HEK293 (cell line): ENCODE data around the gene ZNF783.

Source experiments
- BCL11A ChIP-seq: fragments of 450-650 bp; formaldehyde crosslinking; IDR thresholded peaks from 2 replicates; pipeline ENCODE4 v1.5.1; 2016; ENCODE audit warnings: low read depth, missing biosample characterization, missing genetic modification characterization
- HOXC10 ChIP-seq: sonication (generic); formaldehyde crosslinking; IDR thresholded peaks from 2 replicates; pipeline ENCODE4 v1.8.1; 2023; ENCODE audit warnings: mild to moderate bottlenecking, missing genetic modification reagents
- KLF17 ChIP-seq: fragments of 450-650 bp; formaldehyde crosslinking; IDR thresholded peaks from 2 replicates; pipeline ENCODE4 v1.5.1; 2016; ENCODE audit warnings: missing biosample characterization, missing genetic modification characterization
- MEIS1 ChIP-seq: sonication (generic); formaldehyde crosslinking; IDR thresholded peaks from 2 replicates; pipeline ENCODE4 v1.8.1; 2022; ENCODE audit warnings: missing genetic modification reagents, mild to moderate bottlenecking, borderline replicate concordance
- PBX3 ChIP-seq: sonication (generic); formaldehyde crosslinking; IDR thresholded peaks from 2 replicates; pipeline ENCODE4 v1.8.1; 2022; ENCODE audit warnings: mild to moderate bottlenecking, moderate library complexity, missing genetic modification reagents
- RBAK ChIP-seq: fragments of 450-650 bp; formaldehyde crosslinking; IDR thresholded peaks from 2 replicates; pipeline ENCODE4 v1.5.1; 2016; ENCODE audit warnings: missing biosample characterization, missing genetic modification characterization
- REST ChIP-seq: fragments of 450-650 bp; formaldehyde crosslinking; IDR thresholded peaks from 2 replicates; pipeline ENCODE4 v1.5.1; 2016; ENCODE audit warnings: missing biosample characterization, missing genetic modification characterization
- SP2 ChIP-seq: fragments of 450-650 bp; formaldehyde crosslinking; IDR thresholded peaks from 2 replicates; pipeline ENCODE4 v1.5.1; 2016; ENCODE audit warnings: missing biosample characterization, missing genetic modification characterization
- YY1 ChIP-seq: fragments of 450-650 bp; formaldehyde crosslinking; IDR thresholded peaks from 2 replicates; pipeline ENCODE4 v1.5.1; 2018; ENCODE audit warnings: missing biosample characterization, missing genetic modification characterization
- ZBTB21 ChIP-seq: fragments of 450-650 bp; formaldehyde crosslinking; IDR thresholded peaks from 2 replicates; pipeline ENCODE4 v1.5.1; 2017; ENCODE audit warnings: missing biosample characterization, missing genetic modification characterization
- ZBTB48 ChIP-seq: fragments of 450-650 bp; formaldehyde crosslinking; IDR thresholded peaks from 2 replicates; pipeline ENCODE4 v1.5.1; 2016; ENCODE audit warnings: missing biosample characterization, missing genetic modification characterization
- ZIC2 ChIP-seq: fragments of 450-650 bp; formaldehyde crosslinking; IDR thresholded peaks from 2 replicates; pipeline ENCODE4 v1.5.1; 2016; ENCODE audit warnings: missing biosample characterization, missing genetic modification characterization
- ZNF146 ChIP-seq: fragments of 450-650 bp; formaldehyde crosslinking; IDR thresholded peaks from 2 replicates; pipeline ENCODE4 v1.5.1; 2016; ENCODE audit warnings: missing biosample characterization, missing genetic modification characterization
- ZNF148 ChIP-seq: fragments of 450-650 bp; formaldehyde crosslinking; IDR thresholded peaks from 2 replicates; pipeline ENCODE4 v1.5.0; 2017; ENCODE audit warnings: missing biosample characterization, missing genetic modification characterization, borderline replicate concordance
- ZNF18 ChIP-seq: fragments of 450-650 bp; formaldehyde crosslinking; IDR thresholded peaks from 2 replicates; pipeline ENCODE4 v1.5.1; 2016; ENCODE audit warnings: missing biosample characterization, missing genetic modification characterization
- ZNF211 ChIP-seq: fragments of 450-650 bp; formaldehyde crosslinking; IDR thresholded peaks from 2 replicates; pipeline ENCODE4 v1.5.1; 2016; ENCODE audit warnings: low read depth, missing biosample characterization, missing genetic modification characterization
- ZNF248 ChIP-seq: fragments of 450-650 bp; formaldehyde crosslinking; IDR thresholded peaks from 2 replicates; pipeline ENCODE4 v1.5.1; 2017; ENCODE audit warnings: missing biosample characterization, missing genetic modification characterization
- ZNF341 ChIP-seq: fragments of 450-650 bp; formaldehyde crosslinking; IDR thresholded peaks from 2 replicates; pipeline ENCODE4; 2016; ENCODE audit warnings: low read depth, missing biosample characterization, missing genetic modification characterization
- ZNF354C ChIP-seq: fragments of 450-650 bp; formaldehyde crosslinking; IDR thresholded peaks from 2 replicates; pipeline ENCODE4 v1.5.1; 2016; ENCODE audit warnings: missing biosample characterization, missing genetic modification characterization, low read depth, borderline replicate concordance
- ZNF473 ChIP-seq: fragments of 450-650 bp; formaldehyde crosslinking; IDR thresholded peaks from 2 replicates; pipeline ENCODE4 v1.5.1; 2017; ENCODE audit warnings: missing biosample characterization, missing genetic modification characterization
- ZNF529 ChIP-seq: fragments of 450-650 bp; formaldehyde crosslinking; IDR thresholded peaks from 2 replicates; pipeline ENCODE4 v1.5.1; 2017; ENCODE audit warnings: missing genetic modification characterization, missing biosample characterization; ENCODE audit not compliant: insufficient replicate concordance
- ZNF544 ChIP-seq: fragments of 450-650 bp; formaldehyde crosslinking; IDR thresholded peaks from 2 replicates; pipeline ENCODE4 v1.5.0; 2017; ENCODE audit warnings: missing biosample characterization, missing genetic modification characterization
- ZNF555 ChIP-seq: fragments of 450-650 bp; formaldehyde crosslinking; conservative IDR thresholded peaks from 2 replicates; pipeline ENCODE4 v1.5.1; 2017; ENCODE audit warnings: missing biosample characterization, mild to moderate bottlenecking, missing genetic modification characterization, inconsistent platforms
- ZNF558 ChIP-seq: fragments of 450-650 bp; formaldehyde crosslinking; IDR thresholded peaks from 2 replicates; pipeline ENCODE4 v1.5.1; 2016; ENCODE audit warnings: missing biosample characterization, missing genetic modification characterization
- ZNF645 ChIP-seq: fragments of 450-650 bp; formaldehyde crosslinking; IDR thresholded peaks from 2 replicates; pipeline ENCODE4; 2016; ENCODE audit warnings: missing biosample characterization, missing genetic modification characterization
- ZNF792 ChIP-seq: fragments of 450-650 bp; formaldehyde crosslinking; IDR thresholded peaks from 2 replicates; pipeline ENCODE4 v1.5.1; 2016; ENCODE audit warnings: missing biosample characterization, missing genetic modification characterization
- ZNF843 ChIP-seq: fragments of 450-650 bp; formaldehyde crosslinking; IDR thresholded peaks from 2 replicates; pipeline ENCODE4 v1.5.1; 2016; ENCODE audit warnings: missing biosample characterization, missing genetic modification characterization
- ZXDB ChIP-seq: fragments of 450-650 bp; formaldehyde crosslinking; IDR thresholded peaks from 2 replicates; pipeline ENCODE4 v1.5.1; 2016; ENCODE audit warnings: missing biosample characterization, missing genetic modification characterization

ZNF783 gene

GRCh38 chr7:149261829-149262617, at the start of gene ZNF783 (continued):
- TF ChIP-seq ZNF148 (no peak), ZNF843 (no peak), SP2 (peak; percentile 52), ZNF645 (tag by site-specific recombination) (no peak), RBAK (tag by site-specific recombination) (no peak), ZNF248 (tag by site-specific recombination) (no peak), ZNF555 (tag by site-specific recombination) (no peak), ZNF558 (tag by site-specific recombination) (no peak), ZIC2 (peak; percentile 32; the same call in 1 of the 2 replicates), ZNF146 (tag by site-specific recombination) (no peak), PBX3 (CRISPR knock-in tag) (peak; percentile 68), ZXDB (tag by site-specific recombination) (0 out of 2 replicates have a peak, but pooled peaks have one; percentile 71), YY1 (tag by site-specific recombination) (peak; percentile 40; the same call in 1 of the 2 replicates), ZNF529 (tag by site-specific recombination) (no peak), ZNF473 (tag by site-specific recombination) (no peak), ZNF18 (no peak), ZNF792 (tag by site-specific recombination) (no peak), ZBTB21 (tag by site-specific recombination) (no peak), ZNF544 (tag by site-specific recombination) (no peak), ZNF354C (tag by site-specific recombination) (no peak), KLF17 (tag by site-specific recombination) (no peak), MEIS1 (CRISPR knock-in tag) (no peak; the same call in 1 of the 2 replicates), ZBTB48 (peak; percentile 23; the same call in 1 of the 2 replicates), HOXC10 (CRISPR knock-in tag) (no peak), ZNF341 (tag by site-specific recombination) (no peak), REST (no peak), BCL11A (tag by site-specific recombination) (no peak), ZNF211 (tag by site-specific recombination) (no peak)
